Hippocampal formation (tissue), 2 donors: ENCODE measurements around the gene GUCA2A.
A peak's percentile ranks its signal among the peaks of the same experiment; 100 is the strongest.

Source experiments
- DNase-seq, 2 donors: peaks; one replicate each; lab custom pipeline; 2025; lab: John Stamatoyannopoulos, UW

GUCA2A gene

GRCh38 chr1:42153624-42154023 lies 10.9 kb downstream of the GUCA2A start:
- DNase-seq: no peak

GRCh38 chr1:42152907-42153600 lies 11.5 kb downstream of the GUCA2A start, which contains the start of gene GUCA2B:
Gene GUCA2B (plus strand): TSS chr1:42153410. CDS start chr1:42153451, 41 bp downstream.
- DNase-seq: no peak

GRCh38 chr1:42152119-42152518 lies 12.4 kb downstream of the GUCA2A start:
- DNase-seq: no peak

- no peak for DNase-seq
These were observed 13.9 kb downstream of the GUCA2A start for GRCh38 chr1:42150651-42151050.

- no peak for DNase-seq
These were observed 16.4 kb downstream of the GUCA2A start for GRCh38 chr1:42148166-42148565.

GRCh38 chr1:42146626-42147320 lies 17.8 kb downstream of the GUCA2A start:
- peak; percentile 15 to 28 for DNase-seq

- DNase-seq: no peak
These were observed 18.6 kb downstream of the GUCA2A start for GRCh38 chr1:42145764-42146625.

- no peak for DNase-seq
These were observed 19.2 kb downstream of the GUCA2A start for GRCh38 chr1:42145389-42145716.

- no peak for DNase-seq
These were observed 19.7 kb downstream of the GUCA2A start for GRCh38 chr1:42144711-42145388.

- DNase-seq: no peak
These were observed 20.4 kb downstream of the GUCA2A start for GRCh38 chr1:42143896-42144710.

GRCh38 chr1:42142894-42143675 lies 21.5 kb downstream of the GUCA2A start:
- no peak for DNase-seq

- no peak for DNase-seq
These were observed 22.6 kb downstream of the GUCA2A start for GRCh38 chr1:42141978-42142377.

GRCh38 chr1:42140191-42140590 lies 24.4 kb downstream of the GUCA2A start:
- DNase-seq: no peak

GRCh38 chr1:42139444-42139843 lies 25.1 kb downstream of the GUCA2A start:
- no peak for DNase-seq

- no peak for DNase-seq
These were observed 26.0 kb downstream of the GUCA2A start for GRCh38 chr1:42138586-42138985.

- DNase-seq: no peak
These were observed 26.8 kb downstream of the GUCA2A start for GRCh38 chr1:42137766-42138165.

GRCh38 chr1:42136466-42136865 lies 28.1 kb downstream of the GUCA2A start:
- DNase-seq: no peak

- DNase-seq: no peak
These were observed 29.1 kb downstream of the GUCA2A start for GRCh38 chr1:42135426-42135825.

- no peak for DNase-seq
These were observed 30.6 kb downstream of the GUCA2A start for GRCh38 chr1:42133809-42134526.

- DNase-seq: no peak
These were observed 31.2 kb downstream of the GUCA2A start for GRCh38 chr1:42133390-42133789.
